PFSK-1 (cell line): Measurements from ENCODE around the gene EEF1AKMT3.
A peak's percentile ranks its signal among the peaks of the same experiment; 100 is the strongest.

Experiments used
- FOXP2 ChIP-seq: optimal IDR thresholded peaks from 2 replicates; pipeline ENCODE3; 2011; ENCODE audit warnings: borderline replicate concordance, control low read depth, inconsistent platforms; ENCODE audit not compliant: insufficient read depth; ENCODE audit errors: extremely low read length, extremely low read depth
- POLR2AphosphoS5 ChIP-seq: IDR thresholded peaks from 2 replicates; pipeline ENCODE4 v1.6.1; 2012; ENCODE audit warnings: low read depth, mild to moderate bottlenecking, control low read depth, low read length, moderate library complexity
- REST ChIP-seq, 2 experiments: IDR thresholded peaks; 2 replicates each; pipeline versions ENCODE4 v1.6.1 to v1.8.0; 2011 to 2012; ENCODE audit warnings: low read depth in 2 of 2, low read length in 2 of 2, control low read depth in 1 of 2, inconsistent platforms in 1 of 2, mild to moderate bottlenecking in 1 of 2, moderate library complexity in 1 of 2; ENCODE audit not compliant: insufficient read depth in 1 of 2
- SIN3A ChIP-seq: IDR thresholded peaks from 2 replicates; pipeline ENCODE4 v1.6.1; 2012; ENCODE audit warnings: mild to moderate bottlenecking, low read length, moderate library complexity, borderline replicate concordance; ENCODE audit not compliant: insufficient read depth
- TAF1 ChIP-seq: IDR thresholded peaks from 2 replicates; pipeline ENCODE4 v1.6.1; 2012; ENCODE audit warnings: low read length, control low read depth, borderline replicate concordance; ENCODE audit not compliant: insufficient read depth

EEF1AKMT3 gene

GRCh38 chr12:57781801-57782200 lies 9.4 kb downstream of the EEF1AKMT3 start:
- no peak for TF ChIP-seq SIN3A
- TF ChIP-seq FOXP2: no peak
- no peak for TF ChIP-seq TAF1
- TF ChIP-seq POLR2AphosphoS5: no peak
- no peak for TF ChIP-seq REST (IDR thresholded peaks at IDR 0.05; ENCODE audit: insufficient read depth in 1 of 2, low read depth in 2 of 2, low read length in 2 of 2)

GRCh38 chr12:57782243-57782607 lies 9.8 kb downstream of the EEF1AKMT3 start:
- no peak for TF ChIP-seq SIN3A
- TF ChIP-seq REST (IDR thresholded peaks at IDR 0.05; ENCODE audit: insufficient read depth in 1 of 2, low read depth in 2 of 2, low read length in 2 of 2): no peak
- TF ChIP-seq POLR2AphosphoS5: no peak
- no peak for TF ChIP-seq FOXP2
- TF ChIP-seq TAF1: no peak

DNA sequence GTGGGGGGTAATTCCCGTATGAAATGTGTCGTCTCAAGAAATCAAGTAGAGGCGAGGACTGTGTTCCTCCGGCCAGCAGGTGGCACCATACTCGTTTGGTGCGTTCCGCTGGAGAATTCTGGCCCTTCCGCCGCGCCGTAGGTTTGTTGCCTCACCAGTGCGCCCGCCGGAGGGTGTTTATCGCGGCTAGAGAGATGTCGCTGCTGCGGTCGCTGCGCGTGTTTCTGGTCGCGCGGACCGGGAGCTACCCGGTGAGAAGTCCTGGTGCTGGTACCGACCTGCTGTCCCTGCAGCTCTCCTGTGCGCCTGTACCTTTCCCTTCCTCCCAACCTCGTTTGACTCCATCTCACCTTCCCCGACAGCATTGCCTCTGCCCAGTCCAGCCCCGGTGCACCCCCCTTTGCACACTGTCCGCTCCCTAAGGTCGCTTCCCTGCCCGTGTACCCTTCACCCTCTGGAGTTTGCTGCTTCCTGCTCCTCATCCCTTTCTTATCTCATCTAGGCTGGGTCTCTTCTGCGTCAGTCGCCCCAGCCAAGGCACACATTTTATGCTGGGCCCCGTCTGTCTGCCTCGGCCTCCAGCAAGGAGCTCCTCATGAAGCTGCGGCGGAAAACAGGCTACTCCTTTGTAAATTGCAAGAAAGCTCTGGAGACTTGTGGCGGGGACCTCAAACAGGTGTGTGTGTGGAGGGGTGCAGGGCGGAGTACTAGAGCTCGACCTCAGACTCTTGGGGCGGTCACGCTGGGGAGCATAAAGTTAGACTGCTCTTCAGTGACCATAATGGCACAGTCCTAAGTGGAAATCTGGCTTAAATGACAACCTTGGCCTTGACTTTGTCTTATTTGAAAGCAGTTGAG lies 10.4 kb downstream of the EEF1AKMT3 start, which contains the start of gene TSFM:
Gene TSFM, plus strand, starts transcription at position 180 of the 858 bp plus-strand sequence. Its CDS starts 15 bp downstream, at position 195.
- peak; percentile 96 for TF ChIP-seq POLR2AphosphoS5
- peak; percentile 66; the same call in 1 of the 2 replicates for TF ChIP-seq SIN3A
- TF ChIP-seq REST (IDR thresholded peaks at IDR 0.05; ENCODE audit: insufficient read depth in 1 of 2, low read depth in 2 of 2, low read length in 2 of 2): peak; percentile 58 to 68; a peak in 3 of 4 replicates
- peak; percentile 98 for TF ChIP-seq FOXP2
- peak; percentile 93 for TF ChIP-seq TAF1

- no peak for TF ChIP-seq POLR2AphosphoS5
- TF ChIP-seq SIN3A: no peak
- no peak for TF ChIP-seq REST (IDR thresholded peaks at IDR 0.05; ENCODE audit: insufficient read depth in 1 of 2, low read depth in 2 of 2, low read length in 2 of 2)
- no peak for TF ChIP-seq FOXP2
- no peak for TF ChIP-seq TAF1
Observed at GRCh38 chr12:57783466-57783801, 11.0 kb downstream of the EEF1AKMT3 start.
